HG02884 (cell line): ENCODE data around the gene ERMN.
"Not testable (repeated sequence)": the region's sequence is repeated elsewhere in the genome, so short reads cannot be mapped to it uniquely, and the experiment has no call there.

Experiments used
- ATAC-seq: cut with Tn5 transposase; IDR thresholded peaks from one replicate; pipeline ENCODE4 v1.9.1; 2021; ENCODE audit warnings: mild to moderate bottlenecking, moderate library complexity; ENCODE audit not compliant: unreplicated experiment

ERMN gene, protein sequence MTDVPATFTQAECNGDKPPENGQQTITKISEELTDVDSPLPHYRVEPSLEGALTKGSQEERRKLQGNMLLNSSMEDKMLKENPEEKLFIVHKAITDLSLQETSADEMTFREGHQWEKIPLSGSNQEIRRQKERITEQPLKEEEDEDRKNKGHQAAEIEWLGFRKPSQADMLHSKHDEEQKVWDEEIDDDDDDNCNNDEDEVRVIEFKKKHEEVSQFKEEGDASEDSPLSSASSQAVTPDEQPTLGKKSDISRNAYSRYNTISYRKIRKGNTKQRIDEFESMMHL

GRCh38 chr2:157325786-157326185 is at the start of gene ERMN:
TSS of gene ERMN (minus strand) at chr2:157325824. CDS start at chr2:157325642, 182 bp downstream.
- ATAC-seq: no peak

- no peak for ATAC-seq
Observed at GRCh38 chr2:157375384-157375783, 49.8 kb upstream of the ERMN start.

DNA sequence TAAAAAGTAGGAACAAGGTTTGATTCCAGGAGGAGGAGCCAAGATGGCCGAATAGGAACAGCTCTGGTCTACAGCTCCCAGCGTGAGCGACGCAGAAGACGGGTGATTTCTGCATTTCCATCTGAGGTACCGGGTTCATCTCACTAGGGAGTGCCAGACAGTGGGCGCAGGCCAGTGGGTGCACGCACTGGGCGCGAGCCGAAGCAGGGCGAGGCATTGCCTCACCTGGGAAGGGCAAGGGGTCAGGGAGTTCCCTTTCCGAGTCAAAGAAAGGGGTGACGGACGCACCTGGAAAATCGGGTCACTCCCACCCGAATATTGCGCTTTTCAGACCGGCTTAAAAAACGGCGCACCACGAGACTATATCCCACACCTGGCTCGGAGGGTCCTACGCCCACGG is 42.9 kb upstream of the ERMN start:
- ATAC-seq: not testable (repeated sequence)

DNA sequence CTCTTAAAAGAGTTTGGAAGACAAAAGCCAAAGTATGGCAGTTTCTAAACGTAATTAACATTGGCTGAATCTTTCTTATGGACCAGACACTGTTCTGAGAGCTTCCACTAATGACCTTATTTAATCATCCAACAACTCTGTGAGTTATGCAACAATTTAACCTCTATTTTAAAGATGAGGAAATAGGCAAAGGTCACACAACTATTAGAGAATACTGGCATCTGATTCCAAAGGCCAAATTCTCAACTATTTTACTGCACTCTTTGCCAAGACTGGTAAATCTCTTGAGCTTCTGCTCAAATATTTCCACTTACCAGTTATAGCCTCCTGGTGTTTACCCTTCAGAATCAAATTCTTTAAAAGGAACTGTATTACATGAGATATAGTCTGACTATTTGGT is 42.1 kb upstream of the ERMN start:
- no peak for ATAC-seq

DNA sequence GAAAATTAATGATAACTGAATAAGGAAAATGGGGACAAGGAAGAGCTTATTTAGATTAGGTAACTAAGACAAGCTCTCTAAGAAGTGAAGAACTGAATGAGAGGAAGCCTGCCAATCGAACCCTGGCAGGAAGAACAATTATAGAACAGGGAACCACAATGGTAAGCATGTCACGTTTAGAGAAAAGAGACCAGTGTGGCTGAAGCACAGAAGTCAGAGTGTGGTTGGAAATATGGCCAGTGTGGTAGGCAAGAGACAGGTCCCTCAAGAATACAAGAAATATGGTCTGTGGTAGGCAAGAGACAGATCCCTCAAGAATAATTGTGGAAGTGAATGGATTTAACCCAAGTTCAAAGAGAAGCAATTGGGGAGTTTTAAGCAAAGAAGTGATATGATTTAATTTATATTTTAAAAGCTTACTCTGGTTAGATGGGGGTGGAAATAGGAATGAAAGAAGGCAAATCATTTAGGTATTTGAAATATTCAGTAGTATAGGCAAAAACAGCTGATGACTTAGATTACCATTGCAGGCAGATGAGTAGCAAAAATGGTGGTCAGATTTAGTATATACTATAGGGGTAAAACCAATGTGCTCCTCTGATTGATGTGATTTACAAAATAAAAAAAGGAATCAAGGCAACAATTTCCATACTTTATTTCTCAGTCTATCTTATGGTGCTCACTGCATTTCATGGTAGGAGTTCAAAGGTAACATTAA is 38.8 kb upstream of the ERMN start:
- peak; percentile 89 for ATAC-seq

- ATAC-seq: peak; percentile 53
Observed at GRCh38 chr2:157363612-157364101, 38.0 kb upstream of the ERMN start.

DNA sequence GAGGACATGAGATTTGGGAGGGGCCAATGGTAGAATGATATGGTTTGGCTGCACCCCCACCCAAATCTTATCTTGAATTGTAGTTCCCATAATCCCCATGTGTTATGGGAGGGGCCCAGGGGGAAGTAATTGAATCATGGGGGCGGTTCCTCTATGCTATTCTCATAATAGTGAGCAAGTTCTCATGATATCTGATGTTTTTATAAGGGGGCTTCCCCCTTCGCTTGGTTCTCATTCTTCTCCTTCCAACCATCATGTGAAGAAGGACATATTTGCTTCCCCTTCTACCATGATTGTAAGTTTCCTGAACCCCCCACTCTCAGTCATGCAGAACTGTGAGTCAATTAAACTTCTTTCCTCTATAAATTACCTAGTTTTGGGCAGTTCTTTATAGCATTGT is 37.0 kb upstream of the ERMN start:
- no peak for ATAC-seq

GRCh38 chr2:157361526-157361925 is 35.9 kb upstream of the ERMN start:
- no peak for ATAC-seq

DNA sequence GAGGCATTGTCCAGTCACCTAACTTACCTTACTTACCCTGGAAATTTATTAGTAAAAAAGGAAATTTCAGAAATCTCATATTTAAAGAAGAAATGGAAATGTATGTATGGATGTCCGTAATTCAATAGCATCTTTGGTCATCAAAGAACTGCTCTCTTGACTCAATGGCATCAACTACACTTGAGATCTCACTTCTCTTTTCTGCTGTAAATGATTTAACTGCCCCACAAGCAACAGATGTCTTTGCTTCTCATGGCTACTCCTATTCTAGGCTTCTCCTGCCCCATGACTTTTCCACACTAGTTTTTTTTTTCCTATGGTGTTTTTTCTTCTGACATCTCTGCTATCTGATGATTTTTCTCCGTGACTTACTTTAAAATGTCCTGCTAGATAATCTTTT is 34.0 kb upstream of the ERMN start:
- no peak for ATAC-seq

DNA sequence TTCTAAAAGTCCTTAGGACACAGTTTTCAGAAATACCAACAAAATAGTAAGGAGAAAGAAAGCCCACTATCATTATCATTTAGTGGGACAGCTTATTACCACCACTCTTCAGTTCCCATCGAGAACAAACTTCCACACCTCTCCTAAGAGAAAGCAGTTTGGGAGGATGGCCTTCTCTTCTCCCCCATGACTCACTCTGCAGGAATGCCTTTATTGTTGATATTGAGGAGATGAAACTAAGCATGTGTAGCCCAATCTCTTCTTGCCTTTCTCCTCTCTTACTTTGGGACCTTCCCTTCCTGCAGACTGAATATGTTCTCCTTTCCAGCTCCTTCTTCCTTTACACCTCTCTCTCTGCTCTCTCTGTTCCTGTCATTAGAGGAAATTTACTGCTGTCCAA is 30.0 kb upstream of the ERMN start:
- no peak for ATAC-seq

GRCh38 chr2:157349949-157350515 is 24.4 kb upstream of the ERMN start:
- ATAC-seq: no peak

- no peak for ATAC-seq
Observed at GRCh38 chr2:157348291-157348921, 22.8 kb upstream of the ERMN start.

DNA sequence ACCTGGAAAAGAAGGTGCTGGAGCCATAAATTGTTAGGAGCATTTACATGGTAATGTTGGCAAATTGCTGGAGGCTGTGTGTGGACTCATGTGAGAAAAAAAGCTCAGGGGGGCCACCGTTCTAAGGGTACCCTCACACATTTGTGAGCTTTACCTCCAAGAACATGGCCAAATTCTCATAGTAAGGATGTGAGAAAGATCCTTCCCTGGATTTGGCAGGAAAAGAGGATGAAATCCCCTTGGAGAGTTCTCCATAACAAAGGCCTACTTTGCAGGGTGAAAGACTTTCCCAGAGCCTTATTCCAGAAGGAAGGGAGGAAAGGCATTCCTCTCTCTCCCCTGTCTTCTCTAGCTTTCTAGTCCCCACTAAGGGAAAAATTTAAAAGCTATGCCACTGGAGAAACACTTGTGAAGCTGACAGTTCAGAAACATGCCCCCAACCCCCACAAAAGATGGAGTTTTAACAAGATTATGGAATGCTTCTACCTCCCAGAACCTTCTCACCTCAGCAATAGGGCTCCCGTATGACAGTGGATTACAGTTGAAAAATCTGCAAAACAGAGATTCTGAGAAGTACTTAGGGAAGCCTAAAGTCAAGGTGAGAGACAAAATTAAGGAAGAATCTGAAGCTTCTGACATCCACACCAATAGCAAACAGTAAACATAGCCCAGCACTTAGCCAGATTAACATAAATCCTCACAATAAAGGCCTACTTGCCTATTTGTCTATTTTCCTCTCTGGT is 20.2 kb upstream of the ERMN start:
- ATAC-seq: no peak

- ATAC-seq: not testable (repeated sequence)
Observed at GRCh38 chr2:157341381-157341780, 15.8 kb upstream of the ERMN start.

DNA sequence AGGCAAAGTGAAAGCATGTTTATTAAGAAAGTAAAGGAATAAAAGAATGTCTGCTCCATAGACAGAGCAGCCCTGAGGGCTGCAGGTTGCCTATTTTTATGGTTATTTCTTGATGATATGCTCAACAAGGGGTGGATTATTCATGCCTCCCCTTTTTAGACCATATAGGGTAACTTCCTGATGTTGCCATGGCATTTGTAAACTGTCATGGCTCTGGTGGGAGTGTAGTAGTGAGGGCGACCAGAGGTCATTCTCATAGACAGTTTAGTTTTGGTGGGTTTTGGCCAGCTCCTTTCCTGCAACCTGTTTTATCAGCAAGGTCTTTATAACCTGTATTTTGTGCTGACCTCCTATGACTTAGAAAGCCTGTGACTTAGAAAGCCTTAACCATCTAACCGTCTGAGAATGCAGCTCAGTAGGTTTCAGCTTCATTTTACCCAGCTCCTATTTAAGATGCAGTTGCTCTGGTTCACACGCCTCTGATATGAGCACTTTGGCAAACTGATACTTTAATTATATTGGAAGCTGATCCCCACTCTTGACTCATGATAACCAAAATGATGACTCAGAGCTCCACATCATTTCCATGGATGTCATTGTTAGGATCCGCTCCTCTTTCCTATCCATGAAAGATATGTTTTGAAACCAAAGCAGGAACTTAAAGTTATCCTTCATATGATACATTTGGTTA is 14.5 kb upstream of the ERMN start:
- no peak for ATAC-seq

DNA sequence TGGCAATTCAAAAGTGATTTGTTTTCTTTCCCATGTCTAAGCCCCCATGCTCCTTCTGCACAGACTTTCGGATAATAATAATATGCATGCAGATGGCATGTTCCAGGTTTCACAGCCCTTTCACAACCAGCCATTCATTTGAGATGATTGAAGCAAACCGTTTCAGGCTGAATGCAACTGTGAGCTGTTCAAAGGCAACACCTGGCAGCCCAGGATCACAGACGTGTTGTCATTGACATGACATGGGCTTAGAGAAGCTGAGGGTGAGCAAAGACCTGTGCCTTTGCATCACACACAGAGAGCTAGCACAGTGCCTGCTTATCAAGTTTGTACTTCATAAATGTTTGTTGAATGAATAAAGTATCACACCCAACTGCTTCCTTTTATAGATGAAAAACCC is 12.4 kb upstream of the ERMN start:
- ATAC-seq: no peak

GRCh38 chr2:157336137-157337010 is 10.8 kb upstream of the ERMN start:
- ATAC-seq: no peak

- ATAC-seq: no peak
Observed at GRCh38 chr2:157334797-157335196, 9.2 kb upstream of the ERMN start.

DNA sequence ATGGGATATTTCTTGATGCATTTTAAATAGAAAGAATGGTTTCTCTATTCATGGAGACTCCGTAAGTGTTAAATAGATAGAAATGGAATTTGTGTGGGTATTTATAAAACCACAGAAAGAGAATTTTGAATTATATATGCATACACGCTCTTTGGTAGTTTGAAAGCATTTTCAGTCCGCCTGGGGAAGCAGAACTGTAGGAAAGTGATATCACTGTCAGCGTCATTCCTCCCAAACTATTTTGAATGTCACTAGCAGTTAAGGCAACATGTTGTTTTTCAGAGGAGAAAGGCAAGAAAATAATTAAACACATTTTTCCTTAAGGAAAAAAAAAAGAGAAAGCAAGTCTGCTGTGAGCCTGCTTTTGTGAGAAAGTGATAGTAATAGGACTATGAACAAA is 8.7 kb upstream of the ERMN start:
- ATAC-seq: no peak
